DMS53 treated with DMSO at 0.1 percent for 48 hours (cell line): Measurements from ENCODE around the gene FAM174C.

Experiments used
- DNase-seq: peaks from one replicate; lab custom pipeline; 2025; ENCODE audit not compliant: unreplicated experiment; lab: John Stamatoyannopoulos, UW

Gene FAM174C

DNA sequence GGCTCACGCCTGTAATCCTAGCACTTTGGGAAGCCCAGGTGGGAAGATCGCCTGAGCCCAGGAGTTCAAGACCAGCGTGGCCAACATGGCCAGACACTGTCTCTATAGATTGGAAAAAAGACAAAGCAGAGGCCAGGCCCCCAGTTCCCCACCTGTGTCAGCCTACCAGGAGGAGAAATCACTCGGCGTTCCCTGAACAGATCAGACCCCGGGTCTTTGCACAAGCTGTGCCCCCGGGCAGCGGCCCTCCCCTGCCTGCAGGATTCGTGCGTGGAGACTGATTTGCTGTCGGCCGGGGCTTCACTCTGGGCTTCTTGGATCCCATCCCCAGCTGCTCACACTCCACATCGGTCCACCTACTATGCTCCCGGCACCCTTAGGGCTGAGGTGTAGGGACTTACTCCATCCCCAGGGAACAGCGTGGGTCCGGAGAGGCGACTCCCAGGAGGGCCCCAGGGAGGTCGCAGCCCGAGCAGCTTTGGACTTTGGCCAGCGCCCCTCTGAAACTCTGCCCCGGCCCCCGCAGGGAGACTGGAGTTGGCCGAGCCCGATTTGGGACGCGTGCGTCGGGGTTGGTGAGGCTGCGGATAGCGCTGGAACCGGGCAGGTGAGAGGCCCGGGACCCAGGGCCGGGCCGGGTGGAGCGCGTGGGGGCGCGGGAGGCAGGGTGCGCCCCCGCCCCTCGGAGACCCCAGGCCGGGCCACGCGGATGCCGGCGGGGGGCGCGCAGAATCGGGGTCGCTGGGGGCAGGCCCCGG lies 9.8 kb downstream of the FAM174C start:
- no peak for DNase-seq

DNA sequence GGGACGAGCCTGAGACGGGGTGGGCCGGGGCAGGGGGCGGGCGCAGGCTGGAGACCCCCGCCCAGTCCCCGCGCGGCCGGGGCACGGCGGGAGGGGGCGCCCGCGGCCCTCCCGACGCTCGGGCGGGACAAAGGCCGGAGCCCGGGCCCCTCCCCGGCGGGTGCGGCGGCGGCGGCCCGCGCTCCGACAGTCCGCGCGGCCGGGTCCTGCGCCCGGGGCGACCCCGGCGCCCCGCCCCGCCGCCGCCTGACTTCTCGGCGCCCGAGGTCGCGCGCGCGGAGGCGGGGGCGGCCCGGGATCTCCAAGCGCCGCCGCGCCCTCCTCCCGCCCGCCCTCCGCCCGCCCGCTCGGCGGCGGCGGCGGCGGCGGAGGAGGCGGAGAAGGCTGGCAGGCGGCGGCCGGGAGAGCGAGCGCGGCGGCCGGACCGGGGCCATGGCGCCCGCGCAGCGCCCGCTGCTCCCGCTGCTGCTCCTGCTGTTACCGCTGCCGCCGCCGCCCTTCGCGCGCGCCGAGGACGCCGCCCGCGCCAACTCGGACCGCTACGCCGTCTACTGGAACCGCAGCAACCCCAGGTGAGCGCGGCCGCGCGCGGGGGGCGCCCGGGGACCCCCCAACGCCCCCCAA lies 10.5 kb downstream of the FAM174C start, which contains the start of gene EFNA2:
Gene EFNA2, plus strand, starts transcription at position 137 of the 624 bp plus-strand sequence. Its CDS starts 296 bp downstream, at position 433.
- DNase-seq, result no peak

DNA sequence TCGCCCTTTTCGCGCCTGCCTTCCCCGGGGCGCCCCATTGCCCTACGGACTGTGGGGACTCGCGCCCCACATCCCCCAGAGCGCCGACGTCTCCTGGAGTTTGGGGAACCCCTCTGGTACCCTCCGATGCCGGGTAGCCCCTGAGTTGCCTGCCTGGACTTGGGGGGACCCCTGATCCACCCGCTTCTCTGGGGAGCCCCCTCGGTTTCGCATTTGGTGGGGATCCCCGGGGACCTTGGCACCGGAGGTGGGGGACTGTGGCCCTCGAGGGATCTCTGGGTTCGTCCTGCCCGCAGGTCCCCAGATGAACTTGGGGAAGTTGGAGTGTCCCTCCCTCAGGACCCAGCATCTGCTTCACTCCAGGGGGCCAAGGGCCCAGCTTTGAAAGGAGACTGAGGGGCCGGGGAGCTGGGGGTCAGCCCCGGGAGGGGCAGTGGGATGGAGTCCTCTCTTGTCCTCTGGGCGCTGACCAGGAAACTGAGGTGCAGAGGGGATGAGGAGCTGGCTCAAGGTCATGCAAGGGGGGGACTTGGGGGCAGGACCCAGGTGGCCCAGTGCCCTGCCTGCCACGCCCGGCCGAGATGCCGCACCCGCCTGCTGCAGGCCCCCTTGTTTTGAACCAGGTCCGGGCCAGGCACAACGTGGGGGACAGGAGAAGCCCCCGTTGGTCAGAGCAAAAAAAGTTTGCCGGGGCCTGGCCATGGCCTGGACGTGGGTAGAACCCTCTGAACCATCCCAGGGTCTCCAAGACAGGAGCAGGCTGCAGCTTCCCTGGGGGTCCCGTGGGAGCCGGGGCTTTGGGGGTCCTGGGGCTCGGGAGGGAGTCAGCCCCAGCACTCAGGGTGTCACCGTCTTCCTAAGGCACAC lies 11.4 kb downstream of the FAM174C start:
- no peak for DNase-seq

DNA sequence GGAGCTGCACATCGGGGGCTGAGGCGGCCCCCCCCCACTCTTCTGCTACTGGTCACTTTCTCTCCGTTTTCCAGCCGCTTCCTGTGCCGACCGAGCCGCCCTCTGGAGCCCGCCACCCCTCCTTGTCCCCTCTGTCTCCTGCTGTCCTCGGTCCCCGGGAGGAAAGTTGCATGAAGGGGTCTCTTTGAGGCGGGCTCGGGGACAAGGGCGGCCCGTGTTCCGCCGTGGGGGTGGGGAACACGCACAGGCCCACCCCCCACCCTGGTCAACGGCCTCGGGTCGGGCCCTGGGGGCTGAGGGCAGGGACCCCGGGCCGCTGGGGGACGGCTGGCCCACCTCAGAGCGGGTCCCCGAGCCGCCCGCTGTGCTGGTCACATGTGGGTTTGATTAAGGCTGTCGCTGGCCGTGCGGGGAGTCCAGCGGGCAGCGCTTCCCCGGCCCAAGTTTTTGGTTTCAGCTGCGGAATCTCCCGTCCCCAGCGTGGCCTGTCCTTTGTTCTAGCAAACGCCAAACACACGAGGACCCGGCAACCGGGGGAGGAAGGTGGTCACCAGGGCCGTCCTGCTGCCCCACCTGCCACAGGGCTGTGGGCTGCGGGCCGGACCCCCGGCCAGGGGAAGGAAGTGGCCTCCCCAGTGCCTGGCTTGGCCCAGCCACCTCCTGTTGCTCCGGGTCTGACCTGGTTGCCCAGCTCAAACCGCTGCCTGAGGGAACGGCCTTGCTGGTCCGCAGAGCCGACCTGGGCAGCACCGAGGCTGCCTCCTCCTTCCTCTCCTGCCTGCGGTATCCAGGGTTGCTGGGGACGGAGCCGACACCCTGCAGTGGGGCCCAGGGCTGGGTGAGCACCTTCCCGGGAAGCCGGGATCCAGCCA lies 12.3 kb downstream of the FAM174C start:
- no peak for DNase-seq

DNA sequence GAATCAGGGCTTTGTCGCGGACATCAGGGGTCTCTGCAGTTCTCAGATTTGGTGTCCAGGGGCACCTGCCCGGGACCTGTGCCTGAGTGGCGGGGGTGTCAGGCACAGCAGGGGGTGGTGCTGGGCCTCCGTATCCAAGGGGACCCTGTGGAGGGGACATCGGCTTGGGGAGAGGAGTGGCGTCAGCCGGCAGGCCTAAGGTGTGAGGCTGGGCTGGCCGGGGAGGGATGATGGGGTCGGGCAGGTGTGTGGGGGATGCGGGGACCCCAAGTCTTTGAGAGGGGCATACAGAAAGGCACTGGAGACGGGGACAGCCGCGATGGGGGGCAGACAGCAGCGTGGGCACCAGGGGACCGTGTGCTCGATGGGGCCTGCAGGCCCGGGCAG lies 12.9 kb downstream of the FAM174C start:
- DNase-seq, result no peak

DNA sequence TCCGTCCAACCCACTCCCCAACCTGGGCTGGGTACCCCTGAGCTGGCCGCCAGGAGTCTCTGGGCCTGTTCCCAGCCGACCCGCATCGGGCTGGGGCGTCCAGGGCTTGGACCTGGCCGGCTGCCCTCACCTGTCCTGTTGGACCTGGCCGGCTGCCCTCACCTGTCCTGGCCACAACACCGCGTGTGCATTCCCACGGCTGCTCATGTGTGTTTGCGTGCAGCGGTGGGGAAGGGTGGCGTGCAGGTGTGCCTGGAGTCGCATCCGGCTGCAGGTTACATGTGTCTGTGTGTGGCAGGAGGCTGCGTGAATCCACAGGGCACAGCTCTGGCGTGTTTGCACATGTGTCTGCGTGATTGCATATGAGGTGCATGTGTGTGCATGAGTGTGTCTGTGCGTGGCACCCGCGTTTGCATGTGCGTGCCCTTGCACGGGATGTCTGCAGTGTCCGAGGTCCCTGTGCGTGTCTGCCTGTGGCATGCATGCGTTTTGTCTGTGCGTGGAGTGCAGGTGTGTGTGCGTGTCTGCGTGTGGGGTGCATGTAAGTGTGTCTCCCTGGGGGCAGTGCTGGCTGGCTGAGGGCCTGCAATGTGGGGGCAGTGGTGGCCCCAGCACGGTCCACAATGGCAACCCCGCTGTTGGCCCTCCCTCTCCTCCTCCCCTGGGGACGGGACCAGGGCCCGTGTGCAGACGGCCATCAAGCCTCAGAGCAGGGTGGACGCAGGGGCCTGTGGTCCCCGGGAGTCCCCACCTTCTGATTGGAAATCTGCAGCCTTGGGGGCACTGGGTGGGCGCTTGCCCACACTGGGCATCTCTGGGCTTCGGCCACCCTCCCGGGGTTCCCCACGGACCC lies 13.7 kb downstream of the FAM174C start:
- DNase-seq, result no peak

DNA sequence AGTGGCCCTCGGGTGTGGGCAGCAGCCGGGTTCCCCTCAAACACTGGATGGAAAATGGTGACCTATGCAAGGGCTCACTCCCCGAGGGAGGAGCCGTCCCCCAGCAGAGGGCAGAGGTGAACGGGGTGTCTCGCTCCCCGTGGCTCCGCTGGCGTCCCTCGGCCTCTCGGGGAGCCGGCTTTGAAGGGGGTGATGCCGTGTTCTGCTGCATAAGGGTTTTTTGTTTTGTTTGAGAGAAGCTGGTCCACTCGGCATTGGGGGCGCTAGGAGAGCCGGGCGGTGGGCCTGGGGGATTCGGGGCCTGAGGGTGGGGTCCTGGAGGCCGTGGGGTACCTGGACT lies 14.3 kb downstream of the FAM174C start:
- no peak for DNase-seq

DNA sequence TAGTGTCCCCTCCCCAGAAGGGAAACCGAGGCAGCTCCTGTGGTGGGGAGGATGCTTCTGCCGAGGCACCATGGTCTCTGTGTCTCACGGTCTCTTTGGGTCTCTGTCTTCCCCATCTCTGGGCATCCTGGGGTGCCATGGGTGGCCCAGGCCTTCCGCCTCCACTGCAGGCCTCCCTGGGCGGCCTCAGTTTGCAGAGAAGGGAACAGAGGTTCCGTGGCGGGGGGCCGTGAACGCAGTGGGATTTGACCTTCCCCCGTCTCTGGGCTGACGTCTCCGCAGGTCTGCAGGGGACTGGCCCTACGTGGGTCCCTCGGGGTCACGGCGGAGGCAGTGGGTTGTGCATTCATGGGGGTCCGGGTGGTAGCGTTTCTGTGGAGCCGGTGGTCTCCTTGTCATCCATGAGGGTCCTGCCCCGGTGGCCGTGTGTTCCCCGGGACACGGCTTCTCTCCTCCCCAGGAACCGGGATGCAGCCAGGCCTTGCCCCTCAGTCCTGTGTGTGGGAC lies 14.9 kb downstream of the FAM174C start:
- DNase-seq, result no peak

DNA sequence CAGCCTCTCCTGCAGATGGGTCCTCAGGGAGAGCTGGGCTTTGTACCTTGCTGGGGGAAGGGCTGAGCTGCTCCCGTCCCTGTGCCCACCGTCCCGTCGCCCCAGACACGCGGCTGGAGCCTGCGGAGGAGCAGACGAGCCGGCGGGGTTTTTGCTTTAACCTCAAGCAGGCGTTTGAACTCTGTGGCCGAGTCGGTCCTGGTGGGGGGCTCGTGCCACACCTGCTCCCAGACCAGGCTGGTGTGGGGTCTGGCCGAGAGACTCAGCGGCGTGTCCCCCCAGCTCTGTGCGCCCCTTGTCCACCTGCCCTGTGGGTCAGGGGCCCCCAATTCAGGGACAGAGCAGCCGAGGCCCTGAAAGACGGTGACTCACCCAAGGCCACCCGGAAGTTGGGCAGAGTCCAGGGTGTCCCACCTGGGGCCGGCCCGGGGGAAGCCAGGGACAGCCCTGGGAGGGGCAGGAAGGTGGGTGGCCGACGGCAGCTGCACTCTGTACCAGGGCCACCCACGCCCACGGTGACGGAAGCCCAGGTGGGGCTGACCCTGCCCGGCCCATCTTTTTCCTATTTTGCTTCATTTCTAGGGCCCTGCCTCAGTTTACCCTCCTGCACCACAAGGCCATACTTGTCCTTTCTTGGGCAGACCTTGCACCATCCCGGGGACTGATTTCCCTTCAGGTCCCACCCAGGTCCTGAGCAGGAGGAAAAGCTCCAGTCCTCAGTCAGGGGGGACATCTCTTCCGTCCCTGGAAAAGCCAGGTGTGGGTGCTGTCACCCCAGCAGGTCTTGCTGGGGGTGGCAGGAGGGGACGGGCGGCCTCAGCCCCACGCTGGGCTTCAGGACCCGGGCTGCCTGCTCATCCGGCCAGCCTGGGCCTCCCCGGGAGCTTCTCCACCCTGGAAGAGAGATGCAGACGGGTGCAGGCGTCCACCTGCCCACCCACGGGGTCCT lies 15.6 kb downstream of the FAM174C start:
- no peak for DNase-seq

DNA sequence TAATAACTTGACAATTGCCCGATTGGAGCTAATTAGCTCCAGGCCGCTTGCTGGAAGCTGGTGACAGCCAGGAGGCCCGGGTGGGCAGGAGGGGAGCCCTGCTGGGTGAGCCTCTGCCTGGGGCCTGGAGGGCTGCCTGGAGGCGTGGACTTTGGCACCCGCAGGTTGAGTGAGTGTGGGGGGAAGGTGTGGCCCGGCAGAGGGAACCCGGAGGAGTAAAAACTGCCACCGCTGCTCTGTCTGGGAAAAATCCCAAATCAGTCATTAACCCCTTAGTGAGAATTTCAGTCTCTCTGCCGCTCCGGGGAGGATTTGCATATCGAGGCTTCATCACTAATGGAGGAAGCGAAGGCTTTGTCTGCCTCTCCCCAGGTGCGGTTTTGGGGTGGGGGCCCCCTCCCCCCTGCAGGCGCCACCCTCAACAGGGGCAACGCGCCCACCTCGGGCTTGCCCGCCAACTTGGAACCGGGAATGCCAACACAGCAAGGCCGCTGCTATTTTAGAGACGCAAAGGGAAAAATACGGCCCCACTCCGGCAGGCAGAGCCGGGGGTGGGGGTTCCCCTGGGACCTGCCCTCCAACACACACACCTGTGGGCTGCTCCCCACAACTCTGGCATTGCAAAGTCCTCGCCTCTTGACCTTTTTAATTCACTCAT lies 16.6 kb downstream of the FAM174C start:
- no peak for DNase-seq

DNA sequence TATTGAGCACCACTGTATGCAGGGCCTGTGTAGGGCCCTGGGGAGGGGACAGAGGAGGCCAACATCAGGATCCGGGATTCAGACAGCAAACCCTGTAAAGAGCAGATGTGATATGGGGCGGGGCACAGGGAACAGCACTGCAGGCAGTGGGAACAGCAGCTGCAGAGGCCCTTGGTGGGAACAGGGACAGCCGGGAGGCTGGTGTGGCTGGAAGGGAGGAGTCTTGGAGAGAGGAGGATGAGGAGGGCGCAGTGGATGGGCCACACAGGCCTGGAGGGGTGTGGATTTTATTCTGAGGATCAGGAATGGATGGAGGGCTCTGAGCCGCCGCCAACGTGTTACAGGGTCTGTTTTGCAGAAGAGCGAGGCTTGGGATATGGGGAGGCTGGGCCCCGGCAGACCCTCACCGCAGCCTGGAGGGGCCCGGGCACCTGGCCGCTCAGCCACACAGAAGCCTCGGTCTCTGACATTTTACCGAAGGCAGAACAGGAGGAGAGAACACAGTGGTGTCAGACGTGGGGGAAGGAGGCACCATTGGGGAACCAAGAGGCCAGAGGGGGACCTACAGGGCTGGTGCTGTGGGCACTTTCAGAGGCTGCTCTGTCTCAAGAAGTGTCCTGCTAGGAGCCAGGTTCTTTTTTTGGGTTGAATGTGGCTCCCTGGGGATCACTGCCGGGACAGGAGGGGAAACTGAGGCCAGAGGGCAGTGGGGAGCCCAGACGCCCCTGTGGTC lies 17.3 kb downstream of the FAM174C start:
- no peak for DNase-seq

DNA sequence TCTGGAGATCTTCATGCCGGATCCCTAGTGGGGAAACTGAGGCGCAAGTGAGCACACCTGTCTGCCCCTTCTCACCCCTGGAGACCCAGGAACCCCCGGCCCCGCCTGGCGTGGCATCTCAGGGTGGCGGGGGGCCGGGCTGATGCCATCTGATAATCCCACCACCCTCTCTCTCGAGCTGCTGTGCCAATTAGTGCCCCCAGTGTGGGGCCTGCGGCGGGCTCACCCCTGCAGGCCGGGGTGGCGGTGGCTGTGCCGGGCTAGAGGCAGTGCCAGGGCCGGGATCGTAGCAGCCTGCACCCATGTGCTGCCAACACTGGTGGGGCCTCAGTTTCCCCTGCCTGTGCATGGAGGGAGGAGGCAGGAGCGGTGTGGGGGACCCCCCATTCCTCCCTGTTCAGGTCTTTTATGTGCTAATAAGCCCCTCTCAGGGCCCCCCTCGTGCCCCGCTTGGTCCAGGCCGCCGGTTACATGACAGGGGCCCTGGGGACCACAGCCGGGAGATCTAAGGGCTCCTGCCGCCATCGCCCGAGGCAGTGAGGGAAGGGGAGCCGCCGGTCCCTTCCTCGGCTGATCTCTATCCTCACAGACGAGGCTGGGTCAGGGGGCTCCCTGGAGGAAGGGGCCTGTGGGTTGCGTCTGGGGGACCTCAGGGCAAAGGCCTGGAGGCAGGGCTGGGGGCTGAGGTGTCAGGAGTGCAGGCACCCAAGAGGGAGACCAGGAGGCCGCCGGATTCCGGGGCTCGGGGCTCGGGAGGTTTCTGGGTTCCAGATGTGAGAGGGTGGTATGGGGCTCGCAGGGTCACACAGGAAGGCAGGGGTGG lies 18.7 kb downstream of the FAM174C start:
- DNase-seq, result no peak

DNA sequence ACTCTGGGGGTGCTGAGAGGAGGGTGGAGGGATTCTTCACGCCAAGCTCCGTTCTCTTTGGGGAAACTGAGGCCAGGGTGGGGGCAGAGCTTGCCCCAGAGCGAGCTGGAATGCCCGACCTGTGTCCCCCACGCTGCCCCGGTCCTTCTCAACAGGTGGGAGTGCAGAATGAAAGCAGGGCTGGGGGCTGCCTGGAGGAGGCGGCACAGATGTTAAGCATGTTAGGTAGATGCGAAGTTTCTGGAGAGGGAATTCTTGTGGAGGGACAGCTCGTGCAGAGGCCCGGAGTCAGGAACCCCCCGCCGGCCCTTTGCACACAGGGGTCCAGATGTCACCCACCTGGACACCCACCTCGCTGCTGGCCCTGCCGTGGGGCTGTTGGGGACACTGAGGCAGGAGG lies 19.4 kb downstream of the FAM174C start:
- DNase-seq, result no peak

DNA sequence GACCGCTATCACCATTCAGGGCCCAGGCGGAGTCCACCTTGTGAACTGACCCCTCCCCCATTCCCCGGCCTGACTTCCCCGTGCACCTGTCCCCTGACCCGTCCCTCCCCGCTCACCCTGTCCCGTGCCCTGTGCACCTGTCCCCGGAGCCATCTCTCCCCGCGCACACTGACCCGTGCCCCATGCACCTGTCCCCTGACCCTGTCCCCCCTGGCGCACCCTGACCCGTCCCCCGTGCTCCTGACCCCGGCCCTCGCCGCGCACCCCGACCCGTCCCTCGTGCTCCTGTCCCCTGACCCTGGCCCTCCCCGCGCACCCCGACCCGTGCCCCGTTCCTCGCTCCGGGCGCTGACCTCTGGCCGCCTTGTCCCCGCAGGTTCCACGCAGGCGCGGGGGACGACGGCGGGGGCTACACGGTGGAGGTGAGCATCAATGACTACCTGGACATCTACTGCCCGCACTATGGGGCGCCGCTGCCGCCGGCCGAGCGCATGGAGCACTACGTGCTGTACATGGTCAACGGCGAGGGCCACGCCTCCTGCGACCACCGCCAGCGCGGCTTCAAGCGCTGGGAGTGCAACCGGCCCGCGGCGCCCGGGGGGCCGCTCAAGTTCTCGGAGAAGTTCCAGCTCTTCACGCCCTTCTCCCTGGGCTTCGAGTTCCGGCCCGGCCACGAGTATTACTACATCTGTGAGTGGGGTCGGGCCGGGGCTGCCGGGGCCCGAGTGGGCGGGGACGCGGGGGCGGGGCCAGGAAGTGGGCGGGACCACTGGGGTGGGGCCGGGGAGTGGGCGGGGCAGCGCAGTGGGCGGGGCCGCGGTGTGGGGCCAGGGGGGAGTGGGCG lies 20.1 kb downstream of the FAM174C start:
- no peak for DNase-seq

DNA sequence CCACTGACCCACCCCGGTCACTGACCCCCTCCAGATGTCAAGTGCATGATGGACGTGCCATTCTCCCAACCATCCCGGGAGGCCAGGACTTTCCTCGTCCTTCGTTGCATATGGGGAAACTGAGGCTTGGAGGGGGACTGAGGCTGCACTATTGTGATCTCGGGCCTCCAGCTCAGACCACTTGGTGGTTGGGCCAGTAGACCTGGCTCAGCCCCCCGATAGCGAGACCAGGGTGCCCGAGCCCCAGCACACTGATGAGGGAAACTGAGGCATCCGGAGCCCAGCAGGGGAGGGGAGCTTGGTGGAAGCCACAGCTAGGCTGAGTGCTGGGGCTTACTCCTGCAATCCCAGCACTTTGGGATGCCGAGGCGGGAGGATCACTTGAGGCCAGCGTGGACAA lies 20.7 kb downstream of the FAM174C start:
- no peak for DNase-seq
